DMS114 treated with DMSO at 0.1 percent for 48 hours (cell line): Measurements from ENCODE around the gene ZCWPW2.

Source experiments
- DNase-seq: peaks from one replicate; lab custom pipeline; 2025; ENCODE audit not compliant: unreplicated experiment; lab: John Stamatoyannopoulos, UW

The ZCWPW2 gene

GRCh38 chr3:28349469-28350000, 1.0 kb downstream of the ZCWPW2 start:
- DNase-seq, result no peak

- no peak for DNase-seq
Observed at GRCh38 chr3:28376424-28376823, 27.9 kb downstream of the ZCWPW2 start.

GRCh38 chr3:28386049-28386448, 37.5 kb downstream of the ZCWPW2 start:
- no peak for DNase-seq

GRCh38 chr3:28388978-28389377, 40.5 kb downstream of the ZCWPW2 start:
- DNase-seq, result no peak

- DNase-seq, result no peak
Observed at GRCh38 chr3:28399206-28399605, 50.7 kb downstream of the ZCWPW2 start.

GRCh38 chr3:28406241-28406640, 57.7 kb downstream of the ZCWPW2 start:
- DNase-seq, result no peak

GRCh38 chr3:28449398-28449797, 100.9 kb downstream of the ZCWPW2 start:
- no peak for DNase-seq

- DNase-seq, result no peak
Observed at GRCh38 chr3:28462866-28463265, 114.3 kb downstream of the ZCWPW2 start.

- no peak for DNase-seq
Observed at GRCh38 chr3:28467414-28467813, 118.9 kb downstream of the ZCWPW2 start.

GRCh38 chr3:28476194-28476593, 127.7 kb downstream of the ZCWPW2 start:
- peak; percentile 34 for DNase-seq

GRCh38 chr3:28476764-28477163, 128.2 kb downstream of the ZCWPW2 start:
- no peak for DNase-seq

- no peak for DNase-seq
Observed at GRCh38 chr3:28485164-28485563, 136.6 kb downstream of the ZCWPW2 start.

- no peak for DNase-seq
Observed at GRCh38 chr3:28495301-28495700, 146.8 kb downstream of the ZCWPW2 start.

GRCh38 chr3:28502397-28502937, 153.9 kb downstream of the ZCWPW2 start:
- DNase-seq, result no peak

GRCh38 chr3:28504976-28505375, 156.5 kb downstream of the ZCWPW2 start:
- no peak for DNase-seq

GRCh38 chr3:28521663-28522062, 173.1 kb downstream of the ZCWPW2 start:
- no peak for DNase-seq

- no peak for DNase-seq
Observed at GRCh38 chr3:28542351-28542750, 193.8 kb downstream of the ZCWPW2 start.

GRCh38 chr3:28544236-28544635, 195.7 kb downstream of the ZCWPW2 start:
- no peak for DNase-seq

- DNase-seq, result no peak
Observed at GRCh38 chr3:28544831-28545230, 196.3 kb downstream of the ZCWPW2 start.

- DNase-seq, result no peak
Observed at GRCh38 chr3:28547677-28548076, 199.2 kb downstream of the ZCWPW2 start.

GRCh38 chr3:28553175-28553574, 204.7 kb downstream of the ZCWPW2 start:
- no peak for DNase-seq

- DNase-seq, result no peak
Observed at GRCh38 chr3:28556195-28556594, 207.7 kb downstream of the ZCWPW2 start.

- no peak for DNase-seq
Observed at GRCh38 chr3:28564211-28564610, 215.7 kb downstream of the ZCWPW2 start.
